Transverse colon (tissue), 4 donors: ENCODE data around the gene ACVR1B.

Source experiments
- EP300 ChIP-seq: sonication (generic); formaldehyde crosslinking; IDR thresholded peaks from one replicate; pipeline ENCODE4 v1.6.1; 2017; ENCODE audit warnings: antibody characterized with exemption, low read depth
- POLR2A ChIP-seq: fragments of 450-650 bp; IDR thresholded peaks from one replicate; pipeline ENCODE4 v1.6.1; 2016; ENCODE audit warnings: antibody characterized with exemption, mild to moderate bottlenecking, moderate library complexity
- POLR2AphosphoS5 ChIP-seq, 3 donors: sonication (generic); formaldehyde crosslinking; IDR thresholded peaks; one replicate each; pipeline ENCODE4 v1.6.1; 2016; ENCODE audit warnings: antibody characterized with exemption in 3 of 3
- TF ChIP-seq, protein P1 (sequence below), 5 experiments: fragments of 200-600 bp in 3 of 5; fragments of 450-650 bp in 2 of 5; sonication (generic) in 3 of 5; IDR thresholded peaks; 1 replicate in 2 of 5; 2 replicates in 3 of 5; pipeline ENCODE4 v1.5.1; 2016 to 2017; ENCODE audit warnings: antibody characterized with exemption in 5 of 5, inconsistent platforms in 3 of 5, mild to moderate bottlenecking in 2 of 5, moderate library complexity in 1 of 5

DNA sequence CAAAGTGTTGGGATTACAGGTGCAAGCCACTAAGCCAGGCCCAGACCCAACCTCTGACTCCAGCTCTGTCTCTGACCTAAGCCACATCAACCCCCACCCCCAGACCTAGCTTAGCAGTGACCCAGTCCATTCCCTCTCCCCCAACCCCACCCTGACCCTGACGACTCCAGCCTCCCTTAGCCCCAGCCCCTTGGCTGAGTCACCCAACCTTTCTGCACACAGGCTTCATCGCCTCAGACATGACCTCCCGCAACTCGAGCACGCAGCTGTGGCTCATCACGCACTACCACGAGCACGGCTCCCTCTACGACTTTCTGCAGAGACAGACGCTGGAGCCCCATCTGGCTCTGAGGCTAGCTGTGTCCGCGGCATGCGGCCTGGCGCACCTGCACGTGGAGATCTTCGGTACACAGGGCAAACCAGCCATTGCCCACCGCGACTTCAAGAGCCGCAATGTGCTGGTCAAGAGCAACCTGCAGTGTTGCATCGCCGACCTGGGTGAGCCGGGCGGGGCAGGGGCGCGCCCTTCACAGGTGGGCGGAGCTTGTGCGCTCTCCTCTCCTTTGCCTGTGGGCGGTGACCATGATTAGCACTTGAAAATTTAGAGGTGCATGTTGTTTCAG, 36.4 kb upstream of the ACVR1B start:
- TF ChIP-seq, protein P1, sequence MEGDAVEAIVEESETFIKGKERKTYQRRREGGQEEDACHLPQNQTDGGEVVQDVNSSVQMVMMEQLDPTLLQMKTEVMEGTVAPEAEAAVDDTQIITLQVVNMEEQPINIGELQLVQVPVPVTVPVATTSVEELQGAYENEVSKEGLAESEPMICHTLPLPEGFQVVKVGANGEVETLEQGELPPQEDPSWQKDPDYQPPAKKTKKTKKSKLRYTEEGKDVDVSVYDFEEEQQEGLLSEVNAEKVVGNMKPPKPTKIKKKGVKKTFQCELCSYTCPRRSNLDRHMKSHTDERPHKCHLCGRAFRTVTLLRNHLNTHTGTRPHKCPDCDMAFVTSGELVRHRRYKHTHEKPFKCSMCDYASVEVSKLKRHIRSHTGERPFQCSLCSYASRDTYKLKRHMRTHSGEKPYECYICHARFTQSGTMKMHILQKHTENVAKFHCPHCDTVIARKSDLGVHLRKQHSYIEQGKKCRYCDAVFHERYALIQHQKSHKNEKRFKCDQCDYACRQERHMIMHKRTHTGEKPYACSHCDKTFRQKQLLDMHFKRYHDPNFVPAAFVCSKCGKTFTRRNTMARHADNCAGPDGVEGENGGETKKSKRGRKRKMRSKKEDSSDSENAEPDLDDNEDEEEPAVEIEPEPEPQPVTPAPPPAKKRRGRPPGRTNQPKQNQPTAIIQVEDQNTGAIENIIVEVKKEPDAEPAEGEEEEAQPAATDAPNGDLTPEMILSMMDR (IDR thresholded peaks at IDR 0.05) = no peak
- TF ChIP-seq POLR2AphosphoS5 (IDR thresholded peaks at IDR 0.05) (no peak), POLR2A (no peak), EP300 (no peak)
